Measurements from ENCODE around the gene DOCK1. TPM values are rescaled to one million over a fixed set of nuclear protein-coding genes. Genes with fewer than 3 reads are reported as not detected.

DOCK1 gene
- total RNA-seq, 4 donors from 2014 or later: 50.8 to 59.0 (median 53.6) TPM

GRCh38 chr10:126921974-126922525, 16.8 kb downstream of the DOCK1 start:
- Histone ChIP-seq H3K9me3 (no peaks in the 10 kb centered on the region), H3K4me1 (peaks cover 0 to 51% (median 5%) of the 10 kb centered on the region in 3 donors), H3K36me3 (peaks cover 0 to 3% of the 10 kb centered on the region in 2 donors), H3K4me3 (no peak overlapping the region), H3K27me3 (no peaks in the 10 kb centered on the region), H3K27ac (no peak overlapping the region)
- no peak for TF ChIP-seq EP300 (IDR thresholded peaks at IDR 0.05)
- TF ChIP-seq POLR2AphosphoS5 (IDR thresholded peaks at IDR 0.05): no peak
- TF ChIP-seq CTCF (IDR thresholded peaks at IDR 0.05): no peak
- TF ChIP-seq POLR2A (IDR thresholded peaks at IDR 0.05): no peak
- 65 to 79% methylated on average over 2 to 4 of the region's 4 CpGs for WGBS, 2 donors (ENCODE audit: low coverage in 1 of 2)
- ATAC-seq: peak; percentile 39

GRCh38 chr10:126924180-126924914, 19.1 kb downstream of the DOCK1 start:
- TF ChIP-seq CTCF (IDR thresholded peaks at IDR 0.05) (no peak), POLR2A (IDR thresholded peaks at IDR 0.05) (no peak)
- Histone ChIP-seq H3K4me1 (peaks cover 0 to 29% (median 0%) of the 10 kb centered on the region in 3 donors), H3K27ac (no peak overlapping the region), H3K36me3 (peaks cover 0 to 17% of the 10 kb centered on the region in 2 donors), H3K4me3 (no peak overlapping the region), H3K9me3 (no peaks in the 10 kb centered on the region), H3K27me3 (no peaks in the 10 kb centered on the region)
- WGBS, 2 donors (ENCODE audit: low coverage in 1 of 2): 36 to 68% methylated on average over 6 of the region's 6 CpGs
- ATAC-seq: no peak

GRCh38 chr10:126924915-126925300, 19.7 kb downstream of the DOCK1 start:
- peaks cover 0 to 24% (median 0%) of the 10 kb centered on the region in 3 donors for H3K4me1 ChIP-seq
- H3K36me3 ChIP-seq: peaks cover 0 to 17% of the 10 kb centered on the region in 2 donors
- H3K27me3 ChIP-seq: no peaks in the 10 kb centered on the region
- H3K9me3 ChIP-seq: no peaks in the 10 kb centered on the region
- no peak overlapping the region for H3K27ac ChIP-seq
- TF ChIP-seq POLR2A (IDR thresholded peaks at IDR 0.05) (no peak), CTCF (IDR thresholded peaks at IDR 0.05) (no peak), POLR2AphosphoS5 (IDR thresholded peaks at IDR 0.05) (no peak), EP300 (IDR thresholded peaks at IDR 0.05) (no peak)
- WGBS, 2 donors (ENCODE audit: low coverage in 1 of 2): 13 to 49% methylated on average over 2 to 3 of the region's 3 CpGs
- no peak for ATAC-seq
- H3K4me3 ChIP-seq: no peak overlapping the region

GRCh38 chr10:126926568-126926967, 21.3 kb downstream of the DOCK1 start:
- H3K9me3 ChIP-seq: no peaks in the 10 kb centered on the region
- no peaks in the 10 kb centered on the region for H3K27me3 ChIP-seq
- H3K36me3 ChIP-seq: peaks cover 0 to 17% of the 10 kb centered on the region in 2 donors
- WGBS, 2 donors (ENCODE audit: low coverage in 1 of 2): 82 to 100% methylated on average over 1 to 6 of the region's 8 CpGs
- no peak overlapping the region for H3K27ac ChIP-seq
- no peak for ATAC-seq
- peaks cover 0 to 36% (median 14%) of the 10 kb centered on the region in 3 donors for H3K4me1 ChIP-seq
- H3K4me3 ChIP-seq: no peak overlapping the region
- TF ChIP-seq POLR2A (IDR thresholded peaks at IDR 0.05): no peak
- TF ChIP-seq POLR2AphosphoS5 (IDR thresholded peaks at IDR 0.05): no peak
- TF ChIP-seq CTCF (IDR thresholded peaks at IDR 0.05): no peak
- no peak for TF ChIP-seq EP300 (IDR thresholded peaks at IDR 0.05)

- 83 to 87% methylated on average over 2 to 9 of the region's 13 CpGs for WGBS, 2 donors (ENCODE audit: low coverage in 1 of 2)
Observed at GRCh38 chr10:126927799-126928198, 22.6 kb downstream of the DOCK1 start.

More at GRCh38 chr10:126927799-126928198, 22.6 kb downstream of the DOCK1 start:
- H3K4me3 ChIP-seq: no peak overlapping the region
- H3K27me3 ChIP-seq: no peaks in the 10 kb centered on the region
- TF ChIP-seq POLR2A (IDR thresholded peaks at IDR 0.05): no peak
- no peak for TF ChIP-seq POLR2AphosphoS5 (IDR thresholded peaks at IDR 0.05)
- TF ChIP-seq EP300 (IDR thresholded peaks at IDR 0.05): no peak
- no peak for TF ChIP-seq CTCF (IDR thresholded peaks at IDR 0.05)
- no peak overlapping the region for H3K27ac ChIP-seq
- peaks cover 0 to 38% (median 24%) of the 10 kb centered on the region in 3 donors for H3K4me1 ChIP-seq
- H3K9me3 ChIP-seq: no peaks in the 10 kb centered on the region
- no peak for ATAC-seq
- peaks cover 0 to 17% of the 10 kb centered on the region in 2 donors for H3K36me3 ChIP-seq
